Measurements from ENCODE around the gene MRTFA. TPM values are rescaled to one million over a fixed set of nuclear protein-coding genes. Genes with fewer than 3 reads are reported as not detected.

MRTFA gene
- total and polyA plus RNA-seq, 8 donors, result 11.1 to 706 (median 61.2) TPM

DNA sequence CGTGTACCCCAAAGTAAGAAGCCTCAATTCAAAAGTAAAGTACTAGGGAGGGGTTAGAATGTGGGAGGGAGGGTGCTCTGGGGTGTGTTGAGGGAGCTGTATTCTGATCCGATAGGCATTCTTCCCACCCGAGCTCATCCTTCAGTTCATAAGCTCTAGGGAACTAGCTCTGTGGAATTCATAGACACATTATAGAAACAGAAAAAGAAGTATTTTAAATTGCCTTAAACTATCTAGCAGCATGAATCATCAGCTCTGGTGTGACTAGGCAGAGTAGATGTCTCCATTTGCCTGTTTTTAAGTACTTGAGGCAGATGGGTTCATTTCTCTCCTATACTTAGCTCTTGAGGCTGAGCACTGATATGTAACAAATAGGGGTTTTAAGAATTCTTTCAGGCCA, 273.5 kb downstream of the MRTFA start:
- TF ChIP-seq EP300 (IDR thresholded peaks at IDR 0.05) (no peak), POLR2AphosphoS5 (IDR thresholded peaks at IDR 0.05) (no peak), POLR2A (IDR thresholded peaks at IDR 0.05) (no peak)
- TF ChIP-seq, protein P1, sequence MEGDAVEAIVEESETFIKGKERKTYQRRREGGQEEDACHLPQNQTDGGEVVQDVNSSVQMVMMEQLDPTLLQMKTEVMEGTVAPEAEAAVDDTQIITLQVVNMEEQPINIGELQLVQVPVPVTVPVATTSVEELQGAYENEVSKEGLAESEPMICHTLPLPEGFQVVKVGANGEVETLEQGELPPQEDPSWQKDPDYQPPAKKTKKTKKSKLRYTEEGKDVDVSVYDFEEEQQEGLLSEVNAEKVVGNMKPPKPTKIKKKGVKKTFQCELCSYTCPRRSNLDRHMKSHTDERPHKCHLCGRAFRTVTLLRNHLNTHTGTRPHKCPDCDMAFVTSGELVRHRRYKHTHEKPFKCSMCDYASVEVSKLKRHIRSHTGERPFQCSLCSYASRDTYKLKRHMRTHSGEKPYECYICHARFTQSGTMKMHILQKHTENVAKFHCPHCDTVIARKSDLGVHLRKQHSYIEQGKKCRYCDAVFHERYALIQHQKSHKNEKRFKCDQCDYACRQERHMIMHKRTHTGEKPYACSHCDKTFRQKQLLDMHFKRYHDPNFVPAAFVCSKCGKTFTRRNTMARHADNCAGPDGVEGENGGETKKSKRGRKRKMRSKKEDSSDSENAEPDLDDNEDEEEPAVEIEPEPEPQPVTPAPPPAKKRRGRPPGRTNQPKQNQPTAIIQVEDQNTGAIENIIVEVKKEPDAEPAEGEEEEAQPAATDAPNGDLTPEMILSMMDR (IDR thresholded peaks at IDR 0.05), result no peak
- Histone ChIP-seq H3K4me3 (no peak overlapping the region), H3K27me3 (no peaks in the 10 kb centered on the region), H3K9me3 (no peaks in the 10 kb centered on the region), H3K27ac (no peak overlapping the region), H3K4me1 (peaks cover 0 to 5% (median 0%) of the 10 kb centered on the region in 4 donors), H3K36me3 (peaks cover 83 to 100% (median 99%) of the 10 kb centered on the region in 4 donors)
- no peak for DNase-seq
- intact Hi-C loops (cut with DNase I; ENCODE audit: low total_unique reads), result no loop called here
- WGBS, 5 donors, result 90 to 97% (median 93%) methylated on average over 3 of the region's 3 CpGs

DNA sequence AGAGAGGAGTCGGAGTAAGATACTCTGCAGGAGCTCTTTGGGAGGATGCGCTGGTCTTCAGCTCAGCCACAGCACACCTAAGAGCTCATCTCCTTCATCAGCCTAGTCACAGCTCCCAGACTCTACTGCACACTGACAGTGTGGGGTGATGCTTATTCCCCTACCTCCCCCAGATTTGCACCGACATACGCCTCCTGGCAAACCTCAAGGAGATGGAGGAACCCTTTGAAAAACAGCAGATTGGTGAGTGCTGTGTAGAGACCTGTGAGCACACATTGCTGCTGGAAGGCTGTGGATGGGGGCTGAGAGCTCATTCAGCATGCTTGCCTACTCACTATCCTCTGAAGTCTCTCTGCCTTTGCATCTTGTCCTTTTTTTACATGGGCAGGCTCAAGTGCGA, 275.4 kb downstream of the MRTFA start:
- Histone ChIP-seq H3K27ac (no peak overlapping the region), H3K27me3 (no peaks in the 10 kb centered on the region), H3K4me3 (no peak overlapping the region), H3K9me3 (no peaks in the 10 kb centered on the region), H3K36me3 (peaks cover 84 to 100% (median 100%) of the 10 kb centered on the region in 4 donors), H3K4me1 (no peaks in the 10 kb centered on the region)
- intact Hi-C loops (cut with DNase I; ENCODE audit: low total_unique reads), result no loop called here
- WGBS, 5 donors, result 96 to 99% (median 98%) methylated on average over 5 of the region's 5 CpGs
- TF ChIP-seq, protein P1 (IDR thresholded peaks at IDR 0.05), result no peak
- TF ChIP-seq EP300 (IDR thresholded peaks at IDR 0.05) (no peak), POLR2A (IDR thresholded peaks at IDR 0.05) (no peak), POLR2AphosphoS5 (IDR thresholded peaks at IDR 0.05) (no peak)
- DNase-seq, result no peak

Other genes starting within 250 kb of the MRTFA start
- gene MCHR1, start 42.8 kb upstream of the MRTFA start, total RNA-seq, result not detected
- gene MCHR1, start 42.8 kb upstream of the MRTFA start, polyA plus RNA-seq, result under 1 TPM in 2 of 3 donors, not detected in 1; 0.08 to 0.25 TPM
- 10 to 100 TPM in 2 of 5 donors, 1 to 10 TPM in 2, not detected in 1; 4.6 to 27.0 (median 14.7) TPM for gene SLC25A17, start 182.6 kb upstream of the MRTFA start, total RNA-seq
- 10 to 100 TPM; 10.4 to 13.4 (median 10.7) TPM for gene SLC25A17, start 182.6 kb upstream of the MRTFA start, polyA plus RNA-seq
- gene ST13, start 219.9 kb upstream of the MRTFA start, total RNA-seq, result 100 to 1,000 TPM in 3 of 5 donors, 10 to 100 TPM in 2; 67.5 to 288 (median 105) TPM
- gene ST13, start 219.9 kb upstream of the MRTFA start, polyA plus RNA-seq, result 100 to 1,000 TPM in 1 of 3 donors, 10 to 100 TPM in 2; 77.3 to 200 (median 83.8) TPM
- 10 to 100 TPM in 1 of 5 donors, 1 to 10 TPM in 4; 4.9 to 12.5 (median 6.4) TPM for gene XPNPEP3, start 220.4 kb upstream of the MRTFA start, total RNA-seq
- 1 to 10 TPM; 3.0 to 4.0 (median 3.4) TPM for gene XPNPEP3, start 220.4 kb upstream of the MRTFA start, polyA plus RNA-seq
- not detected for gene DNAJB7, start 225.4 kb upstream of the MRTFA start, total RNA-seq
- gene DNAJB7, start 225.4 kb upstream of the MRTFA start, polyA plus RNA-seq, result not detected